ENCODE measurements around the gene RNF169.

Gene RNF169

DNA sequence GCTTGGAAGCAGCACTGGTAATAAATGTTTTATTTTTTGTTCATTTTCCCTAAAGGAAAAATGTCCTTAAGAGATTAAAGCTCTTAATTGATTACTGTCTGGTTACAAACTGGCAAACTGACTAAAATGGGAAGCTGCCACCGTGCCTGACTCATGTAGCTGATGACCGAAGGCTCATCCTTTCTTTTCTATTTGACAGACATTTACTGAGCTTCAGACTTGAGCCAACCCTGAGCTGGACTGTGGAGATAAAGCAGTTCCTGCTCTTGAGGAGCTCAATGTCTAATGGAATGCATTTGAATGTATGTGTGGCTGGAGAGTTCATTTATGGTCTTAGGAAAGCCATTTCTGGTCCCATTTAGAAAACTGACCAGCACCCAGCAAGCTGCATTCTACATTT, 91.3 kb downstream of the RNF169 start:
- no peak overlapping the region for H3K4me3 ChIP-seq
- no peak for DNase-seq
- no peaks in the 10 kb centered on the region for H3K27me3 ChIP-seq
- TF ChIP-seq CTCF (IDR thresholded peaks at IDR 0.05) = no peak
- H3K9me3 ChIP-seq = no peaks in the 10 kb centered on the region
- H3K36me3 ChIP-seq = peaks cover 32 to 70% (median 59%) of the 10 kb centered on the region in 3 donors
- intact Hi-C loops (cut with DNase I; ENCODE audit: low total_unique reads) = no loop called here
- no peak overlapping the region for H3K27ac ChIP-seq
- H3K4me1 ChIP-seq = no peaks in the 10 kb centered on the region

DNA sequence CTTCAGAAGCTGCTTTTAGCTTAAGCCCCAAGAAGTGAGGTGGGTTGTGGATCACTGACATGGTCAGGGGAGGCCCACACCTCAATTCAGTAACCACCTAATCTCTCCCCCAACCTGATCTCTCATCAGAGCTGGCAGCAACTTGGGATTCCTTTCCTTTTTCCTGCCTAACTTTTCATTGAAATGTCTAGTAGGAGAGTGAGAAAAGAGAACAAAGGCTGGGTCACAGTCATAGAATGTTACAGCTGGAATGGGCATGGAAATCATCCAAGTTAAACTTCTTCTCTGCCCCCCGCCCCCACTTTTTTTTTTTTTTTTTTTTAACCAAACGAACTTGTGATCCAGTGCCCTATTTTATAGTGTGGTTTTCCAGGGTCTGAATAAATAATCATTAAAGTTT, 91.8 kb downstream of the RNF169 start:
- intact Hi-C loops (cut with DNase I; ENCODE audit: low total_unique reads) = no loop called here
- Histone ChIP-seq H3K9me3 (no peaks in the 10 kb centered on the region), H3K27ac (no peak overlapping the region), H3K4me3 (no peak overlapping the region), H3K27me3 (no peaks in the 10 kb centered on the region), H3K36me3 (peaks cover 26 to 70% (median 57%) of the 10 kb centered on the region in 3 donors), H3K4me1 (no peaks in the 10 kb centered on the region)
- TF ChIP-seq CTCF (IDR thresholded peaks at IDR 0.05) = no peak
- no peak for DNase-seq

DNA sequence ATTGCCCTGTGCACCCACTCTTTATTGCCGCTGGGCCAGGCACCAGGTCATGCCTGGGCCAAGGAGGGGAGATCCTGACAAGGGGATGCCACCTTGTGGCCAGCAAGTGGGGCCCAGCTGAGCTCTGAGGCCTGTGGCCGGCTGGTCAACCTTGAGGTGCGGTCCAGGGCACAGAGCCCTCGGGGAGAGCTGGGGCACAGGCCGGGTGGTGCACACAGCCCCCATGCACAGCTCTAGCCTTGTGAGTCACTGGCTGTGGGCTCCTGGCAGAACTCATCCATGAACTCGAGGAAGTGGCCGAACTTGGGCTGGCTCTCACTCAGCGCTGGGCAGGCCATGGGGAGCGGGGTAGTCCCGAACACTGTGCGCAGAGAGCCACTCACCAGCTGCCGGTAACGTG, 94.3 kb downstream of the RNF169 start:
- H3K4me1 ChIP-seq = no peaks in the 10 kb centered on the region
- intact Hi-C loops (cut with DNase I; ENCODE audit: low total_unique reads) = no loop called here
- no peak overlapping the region for H3K27ac ChIP-seq
- H3K4me3 ChIP-seq = no peak overlapping the region
- TF ChIP-seq CTCF (IDR thresholded peaks at IDR 0.05) = no peak
- no peaks in the 10 kb centered on the region for H3K27me3 ChIP-seq
- H3K36me3 ChIP-seq = peaks cover 21 to 62% (median 50%) of the 10 kb centered on the region in 3 donors
- H3K9me3 ChIP-seq = no peaks in the 10 kb centered on the region
- DNase-seq = no peak

DNA sequence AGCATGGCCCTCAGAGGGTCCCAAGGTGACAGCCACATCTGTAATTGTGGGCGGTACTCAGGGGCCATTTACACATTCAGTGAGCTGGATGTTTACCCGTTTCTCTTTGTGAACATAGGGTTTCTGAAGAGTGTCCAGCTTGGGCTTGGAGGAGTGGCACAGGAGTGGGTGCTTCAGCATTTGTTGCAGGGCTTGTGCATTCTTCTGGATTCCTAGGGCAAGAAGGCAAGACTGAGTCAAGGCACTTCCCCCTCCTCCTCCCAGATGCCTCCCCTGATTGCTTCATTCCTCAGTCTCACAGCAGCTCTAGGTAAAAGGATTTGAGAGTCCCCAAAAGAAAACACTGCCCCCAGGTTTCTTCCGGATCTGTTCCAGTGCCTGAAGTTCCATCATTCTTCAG, 95.4 kb downstream of the RNF169 start:
- H3K36me3 ChIP-seq = peaks cover 21 to 65% (median 43%) of the 10 kb centered on the region in 3 donors

DNA sequence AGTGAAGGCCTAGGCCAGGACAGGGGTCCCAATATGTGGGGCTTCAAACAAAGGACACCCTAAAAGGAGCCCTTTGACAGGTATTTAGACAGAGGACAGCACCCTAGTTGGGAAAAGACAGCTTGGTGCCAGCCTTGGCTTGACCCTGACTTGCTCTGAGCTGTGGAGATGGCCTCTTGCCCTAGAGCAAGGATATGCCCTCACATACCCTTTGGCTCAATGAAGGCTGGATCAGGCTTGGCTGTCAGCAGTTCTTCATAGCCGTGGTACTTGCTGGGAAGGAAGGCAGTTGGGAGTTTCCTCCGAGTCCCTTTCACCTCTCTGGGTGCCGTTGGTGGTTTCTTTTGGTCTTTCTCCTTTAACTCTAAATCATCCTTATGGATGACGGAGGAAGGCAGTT, 96.2 kb downstream of the RNF169 start:
- H3K4me3 ChIP-seq = no peak overlapping the region
- H3K36me3 ChIP-seq = peaks cover 21 to 72% (median 43%) of the 10 kb centered on the region in 3 donors
- no peaks in the 10 kb centered on the region for H3K27me3 ChIP-seq
- DNase-seq = no peak
- H3K27ac ChIP-seq = no peak overlapping the region
- no peaks in the 10 kb centered on the region for H3K9me3 ChIP-seq
- intact Hi-C loops (cut with DNase I; ENCODE audit: low total_unique reads) = no loop called here
- no peak for TF ChIP-seq CTCF (IDR thresholded peaks at IDR 0.05)
- no peaks in the 10 kb centered on the region for H3K4me1 ChIP-seq

More for the DNA sequence above, 95.4 kb downstream of the RNF169 start:
- Histone ChIP-seq H3K4me1 (no peaks in the 10 kb centered on the region), H3K9me3 (no peaks in the 10 kb centered on the region), H3K4me3 (no peak overlapping the region), H3K27me3 (no peaks in the 10 kb centered on the region), H3K27ac (no peak overlapping the region)
- intact Hi-C loops (cut with DNase I; ENCODE audit: low total_unique reads) = no loop called here
- TF ChIP-seq CTCF (IDR thresholded peaks at IDR 0.05) = no peak
- DNase-seq = no peak

GRCh38 chr11:74845978-74846517, 97.4 kb downstream of the RNF169 start:
- Histone ChIP-seq H3K4me3 (no peak overlapping the region), H3K4me1 (no peaks in the 10 kb centered on the region), H3K27me3 (no peaks in the 10 kb centered on the region), H3K9me3 (no peaks in the 10 kb centered on the region), H3K27ac (no peak overlapping the region), H3K36me3 (peaks cover 21 to 78% (median 43%) of the 10 kb centered on the region in 3 donors)
- intact Hi-C loops (cut with DNase I; ENCODE audit: low total_unique reads) = no loop called here
- TF ChIP-seq CTCF (IDR thresholded peaks at IDR 0.05) = no peak
- DNase-seq = no peak
